WTC11 (cell line): ENCODE data around the gene DMC1. TPM values are rescaled to one million over a fixed set of nuclear protein-coding genes. Genes with fewer than 3 reads are reported as not detected.

Experiments used
- ATF1 ChIP-seq: sonication (generic); formaldehyde crosslinking; IDR thresholded peaks from 2 replicates; pipeline ENCODE4 v1.8.1; 2023; ENCODE audit warnings: mild to moderate bottlenecking, moderate library complexity, missing genetic modification reagents
- ELF4 ChIP-seq: sonication (generic); formaldehyde crosslinking; IDR thresholded peaks from 2 replicates; pipeline ENCODE4 v1.8.1; 2022; ENCODE audit warnings: low read depth, mild to moderate bottlenecking, moderate library complexity, missing genetic modification reagents
- FOXJ3 ChIP-seq: sonication (generic); formaldehyde crosslinking; IDR thresholded peaks from 2 replicates; pipeline ENCODE4 v1.9.0; 2021; ENCODE audit warnings: missing genetic modification reagents, mild to moderate bottlenecking, borderline replicate concordance
- IRF2 ChIP-seq: sonication (generic); formaldehyde crosslinking; IDR thresholded peaks from 2 replicates; pipeline ENCODE4 v1.8.0; 2022; ENCODE audit warnings: low read depth, missing genetic modification reagents, borderline replicate concordance
- NR3C1 ChIP-seq: sonication (generic); formaldehyde crosslinking; conservative IDR thresholded peaks from 2 replicates; pipeline ENCODE4 v1.8.1; 2023; ENCODE audit warnings: low read depth, mild to moderate bottlenecking, missing genetic modification reagents
- RORB ChIP-seq: fragments of 250-450 bp; sonication (Bioruptor Pico); IDR thresholded peaks from 2 replicates; pipeline ENCODE4 v1.9.0; 2021; ENCODE audit warnings: mild to moderate bottlenecking
- SMAD4 ChIP-seq: sonication (generic); formaldehyde crosslinking; IDR thresholded peaks from 2 replicates; pipeline ENCODE4 v1.8.0; 2022; ENCODE audit warnings: mild to moderate bottlenecking, missing genetic modification reagents
- ZBTB21 ChIP-seq: sonication (generic); formaldehyde crosslinking; IDR thresholded peaks from 2 replicates; pipeline ENCODE4 v1.8.1; 2023; ENCODE audit warnings: mild to moderate bottlenecking, missing genetic modification reagents, borderline replicate concordance
- ZNF263 ChIP-seq: sonication (generic); formaldehyde crosslinking; IDR thresholded peaks from 2 replicates; pipeline ENCODE4 v1.8.1; 2022; ENCODE audit warnings: low read depth, mild to moderate bottlenecking, moderate library complexity, missing genetic modification reagents
- ZNF671 ChIP-seq: fragments of 250-450 bp; sonication (Bioruptor Pico); IDR thresholded peaks from 2 replicates; pipeline ENCODE4 v1.8.0; 2021; ENCODE audit warnings: mild to moderate bottlenecking
- total RNA-seq: library from RNA; stranded (reverse); gene quantifications from 3 replicates; pipeline ENCODE4 v1.2.3, GENCODE V29; 2021
- TF ChIP-seq, protein P1 (sequence below): sonication (generic); formaldehyde crosslinking; IDR thresholded peaks from 2 replicates; pipeline ENCODE4 v1.8.0; 2023; ENCODE audit warnings: mild to moderate bottlenecking, missing genetic modification reagents
- TF ChIP-seq, protein P2 (sequence below): sonication (generic); formaldehyde crosslinking; IDR thresholded peaks from 2 replicates; pipeline ENCODE4 v1.8.1; 2022; ENCODE audit warnings: missing genetic modification reagents, borderline replicate concordance
- TF ChIP-seq, protein P3 (sequence below): sonication (generic); formaldehyde crosslinking; IDR thresholded peaks from 2 replicates; pipeline ENCODE4 v1.8.1; 2022; ENCODE audit warnings: mild to moderate bottlenecking, moderate library complexity, missing genetic modification reagents
- TF ChIP-seq, protein P4 (sequence below): fragments of 250-450 bp; sonication (Bioruptor Pico); IDR thresholded peaks from 2 replicates; pipeline ENCODE4 v1.9.0; 2021; ENCODE audit warnings: moderate library complexity, mild to moderate bottlenecking, inconsistent platforms, borderline replicate concordance
- TF ChIP-seq, protein P5 (sequence below): fragments of 250-450 bp; sonication (Bioruptor Pico); IDR thresholded peaks from 2 replicates; pipeline ENCODE4 v1.9.0; 2021; ENCODE audit warnings: mild to moderate bottlenecking
- TF ChIP-seq, protein P6 (sequence below): sonication (generic); formaldehyde crosslinking; IDR thresholded peaks from 2 replicates; pipeline ENCODE4 v1.8.0; 2022; ENCODE audit warnings: missing genetic modification reagents
- TF ChIP-seq, protein P7 (sequence below): sonication (generic); formaldehyde crosslinking; IDR thresholded peaks from 2 replicates; pipeline ENCODE4 v1.8.1; 2022; ENCODE audit warnings: mild to moderate bottlenecking, missing genetic modification reagents, moderate library complexity, borderline replicate concordance

The DMC1 gene
- total RNA-seq, 1 experiment from 2014 or later, result 4.3 TPM

DNA sequence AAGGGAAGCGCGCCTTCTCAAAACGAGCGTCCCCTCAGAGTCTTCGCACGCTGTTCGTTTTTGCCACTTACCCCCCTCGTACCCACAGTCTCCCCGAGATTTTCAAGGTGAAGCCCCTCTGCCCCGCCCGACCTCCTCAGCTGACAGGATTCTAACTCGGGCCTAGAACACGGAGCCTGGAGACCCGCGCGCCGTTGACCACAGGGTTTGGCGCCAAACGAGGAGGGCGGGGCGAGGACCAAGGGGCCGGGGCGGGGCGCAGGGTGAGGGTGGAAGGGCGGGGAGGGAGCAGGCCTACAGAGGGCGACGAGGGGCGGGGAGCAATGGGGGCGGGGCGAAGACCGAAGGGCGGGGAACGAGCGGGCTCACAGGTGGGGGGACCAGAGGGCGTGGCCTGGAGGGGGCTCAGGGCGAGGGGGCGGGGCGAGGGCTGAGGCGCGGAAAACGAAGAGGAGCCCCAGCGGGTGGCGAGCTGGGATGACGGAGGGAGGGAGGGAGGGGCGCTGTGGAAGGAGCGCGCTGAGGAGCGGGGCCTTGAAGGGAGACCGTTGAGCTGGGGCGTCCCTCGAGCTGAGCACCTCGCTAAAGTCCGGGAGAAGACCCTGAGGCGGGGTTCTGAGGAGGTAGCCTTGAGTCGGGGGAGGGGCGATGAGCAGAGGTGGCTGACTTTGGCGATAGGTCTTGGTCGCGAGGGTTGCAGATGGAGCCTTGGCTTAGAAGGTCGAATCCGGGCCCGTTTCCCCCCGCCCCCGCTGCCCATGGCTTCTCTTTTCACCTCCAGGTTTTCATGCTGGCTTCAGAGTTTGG lies at the start of gene DMC1 (continued):
- no peak for TF ChIP-seq ZBTB21
- TF ChIP-seq, protein P1, sequence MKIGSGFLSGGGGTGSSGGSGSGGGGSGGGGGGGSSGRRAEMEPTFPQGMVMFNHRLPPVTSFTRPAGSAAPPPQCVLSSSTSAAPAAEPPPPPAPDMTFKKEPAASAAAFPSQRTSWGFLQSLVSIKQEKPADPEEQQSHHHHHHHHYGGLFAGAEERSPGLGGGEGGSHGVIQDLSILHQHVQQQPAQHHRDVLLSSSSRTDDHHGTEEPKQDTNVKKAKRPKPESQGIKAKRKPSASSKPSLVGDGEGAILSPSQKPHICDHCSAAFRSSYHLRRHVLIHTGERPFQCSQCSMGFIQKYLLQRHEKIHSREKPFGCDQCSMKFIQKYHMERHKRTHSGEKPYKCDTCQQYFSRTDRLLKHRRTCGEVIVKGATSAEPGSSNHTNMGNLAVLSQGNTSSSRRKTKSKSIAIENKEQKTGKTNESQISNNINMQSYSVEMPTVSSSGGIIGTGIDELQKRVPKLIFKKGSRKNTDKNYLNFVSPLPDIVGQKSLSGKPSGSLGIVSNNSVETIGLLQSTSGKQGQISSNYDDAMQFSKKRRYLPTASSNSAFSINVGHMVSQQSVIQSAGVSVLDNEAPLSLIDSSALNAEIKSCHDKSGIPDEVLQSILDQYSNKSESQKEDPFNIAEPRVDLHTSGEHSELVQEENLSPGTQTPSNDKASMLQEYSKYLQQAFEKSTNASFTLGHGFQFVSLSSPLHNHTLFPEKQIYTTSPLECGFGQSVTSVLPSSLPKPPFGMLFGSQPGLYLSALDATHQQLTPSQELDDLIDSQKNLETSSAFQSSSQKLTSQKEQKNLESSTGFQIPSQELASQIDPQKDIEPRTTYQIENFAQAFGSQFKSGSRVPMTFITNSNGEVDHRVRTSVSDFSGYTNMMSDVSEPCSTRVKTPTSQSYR, result no peak
- TF ChIP-seq, protein P2, sequence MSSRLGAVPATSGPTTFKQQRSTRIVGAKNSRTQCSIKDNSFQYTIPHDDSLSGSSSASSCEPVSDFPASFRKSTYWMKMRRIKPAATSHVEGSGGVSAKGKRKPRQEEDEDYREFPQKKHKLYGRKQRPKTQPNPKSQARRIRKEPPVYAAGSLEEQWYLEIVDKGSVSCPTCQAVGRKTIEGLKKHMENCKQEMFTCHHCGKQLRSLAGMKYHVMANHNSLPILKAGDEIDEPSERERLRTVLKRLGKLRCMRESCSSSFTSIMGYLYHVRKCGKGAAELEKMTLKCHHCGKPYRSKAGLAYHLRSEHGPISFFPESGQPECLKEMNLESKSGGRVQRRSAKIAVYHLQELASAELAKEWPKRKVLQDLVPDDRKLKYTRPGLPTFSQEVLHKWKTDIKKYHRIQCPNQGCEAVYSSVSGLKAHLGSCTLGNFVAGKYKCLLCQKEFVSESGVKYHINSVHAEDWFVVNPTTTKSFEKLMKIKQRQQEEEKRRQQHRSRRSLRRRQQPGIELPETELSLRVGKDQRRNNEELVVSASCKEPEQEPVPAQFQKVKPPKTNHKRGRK (CRISPR knock-in tag), result no peak
- TF ChIP-seq ELF4 (CRISPR knock-in tag), result no peak
- no peak for TF ChIP-seq ATF1 (CRISPR knock-in tag)
- TF ChIP-seq, protein P3, sequence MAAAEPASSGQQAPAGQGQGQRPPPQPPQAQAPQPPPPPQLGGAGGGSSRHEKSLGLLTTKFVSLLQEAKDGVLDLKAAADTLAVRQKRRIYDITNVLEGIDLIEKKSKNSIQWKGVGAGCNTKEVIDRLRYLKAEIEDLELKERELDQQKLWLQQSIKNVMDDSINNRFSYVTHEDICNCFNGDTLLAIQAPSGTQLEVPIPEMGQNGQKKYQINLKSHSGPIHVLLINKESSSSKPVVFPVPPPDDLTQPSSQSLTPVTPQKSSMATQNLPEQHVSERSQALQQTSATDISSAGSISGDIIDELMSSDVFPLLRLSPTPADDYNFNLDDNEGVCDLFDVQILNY (CRISPR knock-in tag), result peak; percentile 77
- no peak for TF ChIP-seq ZNF263 (CRISPR knock-in tag)
- no peak for TF ChIP-seq FOXJ3 (CRISPR knock-in tag)
- no peak for TF ChIP-seq ZNF671
- TF ChIP-seq, protein P4, sequence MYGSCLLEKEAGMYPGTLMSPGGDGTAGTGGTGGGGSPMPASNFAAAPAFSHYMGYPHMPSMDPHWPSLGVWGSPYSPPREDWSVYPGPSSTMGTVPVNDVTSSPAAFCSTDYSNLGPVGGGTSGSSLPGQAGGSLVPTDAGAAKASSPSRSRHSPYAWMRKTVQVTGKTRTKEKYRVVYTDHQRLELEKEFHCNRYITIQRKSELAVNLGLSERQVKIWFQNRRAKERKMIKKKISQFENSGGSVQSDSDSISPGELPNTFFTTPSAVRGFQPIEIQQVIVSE (CRISPR knock-in tag), result no peak
- TF ChIP-seq NR3C1 (CRISPR knock-in tag), result 0 out of 2 replicates have a peak, but pooled peaks have one; percentile 49
- TF ChIP-seq, protein P5, sequence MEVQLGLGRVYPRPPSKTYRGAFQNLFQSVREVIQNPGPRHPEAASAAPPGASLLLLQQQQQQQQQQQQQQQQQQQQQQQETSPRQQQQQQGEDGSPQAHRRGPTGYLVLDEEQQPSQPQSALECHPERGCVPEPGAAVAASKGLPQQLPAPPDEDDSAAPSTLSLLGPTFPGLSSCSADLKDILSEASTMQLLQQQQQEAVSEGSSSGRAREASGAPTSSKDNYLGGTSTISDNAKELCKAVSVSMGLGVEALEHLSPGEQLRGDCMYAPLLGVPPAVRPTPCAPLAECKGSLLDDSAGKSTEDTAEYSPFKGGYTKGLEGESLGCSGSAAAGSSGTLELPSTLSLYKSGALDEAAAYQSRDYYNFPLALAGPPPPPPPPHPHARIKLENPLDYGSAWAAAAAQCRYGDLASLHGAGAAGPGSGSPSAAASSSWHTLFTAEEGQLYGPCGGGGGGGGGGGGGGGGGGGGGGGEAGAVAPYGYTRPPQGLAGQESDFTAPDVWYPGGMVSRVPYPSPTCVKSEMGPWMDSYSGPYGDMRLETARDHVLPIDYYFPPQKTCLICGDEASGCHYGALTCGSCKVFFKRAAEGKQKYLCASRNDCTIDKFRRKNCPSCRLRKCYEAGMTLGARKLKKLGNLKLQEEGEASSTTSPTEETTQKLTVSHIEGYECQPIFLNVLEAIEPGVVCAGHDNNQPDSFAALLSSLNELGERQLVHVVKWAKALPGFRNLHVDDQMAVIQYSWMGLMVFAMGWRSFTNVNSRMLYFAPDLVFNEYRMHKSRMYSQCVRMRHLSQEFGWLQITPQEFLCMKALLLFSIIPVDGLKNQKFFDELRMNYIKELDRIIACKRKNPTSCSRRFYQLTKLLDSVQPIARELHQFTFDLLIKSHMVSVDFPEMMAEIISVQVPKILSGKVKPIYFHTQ, result no peak
- TF ChIP-seq, protein P6, sequence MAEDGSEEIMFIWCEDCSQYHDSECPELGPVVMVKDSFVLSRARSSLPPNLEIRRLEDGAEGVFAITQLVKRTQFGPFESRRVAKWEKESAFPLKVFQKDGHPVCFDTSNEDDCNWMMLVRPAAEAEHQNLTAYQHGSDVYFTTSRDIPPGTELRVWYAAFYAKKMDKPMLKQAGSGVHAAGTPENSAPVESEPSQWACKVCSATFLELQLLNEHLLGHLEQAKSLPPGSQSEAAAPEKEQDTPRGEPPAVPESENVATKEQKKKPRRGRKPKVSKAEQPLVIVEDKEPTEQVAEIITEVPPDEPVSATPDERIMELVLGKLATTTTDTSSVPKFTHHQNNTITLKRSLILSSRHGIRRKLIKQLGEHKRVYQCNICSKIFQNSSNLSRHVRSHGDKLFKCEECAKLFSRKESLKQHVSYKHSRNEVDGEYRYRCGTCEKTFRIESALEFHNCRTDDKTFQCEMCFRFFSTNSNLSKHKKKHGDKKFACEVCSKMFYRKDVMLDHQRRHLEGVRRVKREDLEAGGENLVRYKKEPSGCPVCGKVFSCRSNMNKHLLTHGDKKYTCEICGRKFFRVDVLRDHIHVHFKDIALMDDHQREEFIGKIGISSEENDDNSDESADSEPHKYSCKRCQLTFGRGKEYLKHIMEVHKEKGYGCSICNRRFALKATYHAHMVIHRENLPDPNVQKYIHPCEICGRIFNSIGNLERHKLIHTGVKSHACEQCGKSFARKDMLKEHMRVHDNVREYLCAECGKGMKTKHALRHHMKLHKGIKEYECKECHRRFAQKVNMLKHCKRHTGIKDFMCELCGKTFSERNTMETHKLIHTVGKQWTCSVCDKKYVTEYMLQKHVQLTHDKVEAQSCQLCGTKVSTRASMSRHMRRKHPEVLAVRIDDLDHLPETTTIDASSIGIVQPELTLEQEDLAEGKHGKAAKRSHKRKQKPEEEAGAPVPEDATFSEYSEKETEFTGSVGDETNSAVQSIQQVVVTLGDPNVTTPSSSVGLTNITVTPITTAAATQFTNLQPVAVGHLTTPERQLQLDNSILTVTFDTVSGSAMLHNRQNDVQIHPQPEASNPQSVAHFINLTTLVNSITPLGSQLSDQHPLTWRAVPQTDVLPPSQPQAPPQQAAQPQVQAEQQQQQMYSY, result peak; percentile 94
- no peak for TF ChIP-seq IRF2 (CRISPR knock-in tag)
- TF ChIP-seq, protein P7, sequence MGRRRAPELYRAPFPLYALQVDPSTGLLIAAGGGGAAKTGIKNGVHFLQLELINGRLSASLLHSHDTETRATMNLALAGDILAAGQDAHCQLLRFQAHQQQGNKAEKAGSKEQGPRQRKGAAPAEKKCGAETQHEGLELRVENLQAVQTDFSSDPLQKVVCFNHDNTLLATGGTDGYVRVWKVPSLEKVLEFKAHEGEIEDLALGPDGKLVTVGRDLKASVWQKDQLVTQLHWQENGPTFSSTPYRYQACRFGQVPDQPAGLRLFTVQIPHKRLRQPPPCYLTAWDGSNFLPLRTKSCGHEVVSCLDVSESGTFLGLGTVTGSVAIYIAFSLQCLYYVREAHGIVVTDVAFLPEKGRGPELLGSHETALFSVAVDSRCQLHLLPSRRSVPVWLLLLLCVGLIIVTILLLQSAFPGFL (CRISPR knock-in tag), result no peak
- TF ChIP-seq SMAD4, result no peak
- no peak for TF ChIP-seq RORB
